HG03159 (cell line): ENCODE measurements around the gene LCE6A.

Source experiments
- ATAC-seq: cut with Tn5 transposase; IDR thresholded peaks from one replicate; pipeline ENCODE4 v1.9.1; 2021; ENCODE audit warnings: mild to moderate bottlenecking, moderate library complexity; ENCODE audit not compliant: unreplicated experiment

Gene LCE6A, protein sequence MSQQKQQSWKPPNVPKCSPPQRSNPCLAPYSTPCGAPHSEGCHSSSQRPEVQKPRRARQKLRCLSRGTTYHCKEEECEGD

GRCh38 chr1:152842556-152842955 lies at the start of gene LCE6A:
Gene LCE6A (plus strand): TSS chr1:152842856. CDS start chr1:152843521, 665 bp downstream.
- no peak for ATAC-seq

DNA sequence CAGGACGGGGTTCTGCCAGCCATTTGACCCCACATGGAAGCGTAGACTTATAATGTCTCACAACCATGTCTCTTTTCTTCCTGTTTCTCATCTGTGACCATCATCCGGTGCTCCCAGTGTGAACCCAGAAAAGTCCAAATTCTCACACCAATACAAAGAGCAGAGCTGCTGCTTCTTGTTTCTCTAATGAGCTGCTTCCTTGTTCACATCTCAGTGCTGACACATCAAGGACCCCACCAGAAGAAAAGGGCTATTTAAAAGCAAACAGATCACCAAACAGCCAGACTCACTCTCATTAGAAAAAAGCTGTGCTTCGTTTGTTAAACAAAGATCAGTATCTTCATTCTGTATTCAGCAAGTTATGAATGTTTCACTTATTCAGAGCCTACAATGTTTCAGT lies 47.0 kb upstream of the LCE6A start:
- no peak for ATAC-seq

GRCh38 chr1:152796421-152796820 lies 46.2 kb upstream of the LCE6A start, which contains the start of gene LCE1D:
Gene LCE1D (plus strand): TSS chr1:152796721. CDS start chr1:152797795, 1,074 bp downstream.
- no peak for ATAC-seq

- no peak for ATAC-seq
Measured at GRCh38 chr1:152801333-152801732, 41.3 kb upstream of the LCE6A start.

GRCh38 chr1:152806576-152806975 lies 36.1 kb upstream of the LCE6A start, which contains the start of gene LCE1C:
Gene LCE1C (minus strand): TSS chr1:152806651. CDS start chr1:152805478, 1,173 bp downstream.
- ATAC-seq, result no peak

DNA sequence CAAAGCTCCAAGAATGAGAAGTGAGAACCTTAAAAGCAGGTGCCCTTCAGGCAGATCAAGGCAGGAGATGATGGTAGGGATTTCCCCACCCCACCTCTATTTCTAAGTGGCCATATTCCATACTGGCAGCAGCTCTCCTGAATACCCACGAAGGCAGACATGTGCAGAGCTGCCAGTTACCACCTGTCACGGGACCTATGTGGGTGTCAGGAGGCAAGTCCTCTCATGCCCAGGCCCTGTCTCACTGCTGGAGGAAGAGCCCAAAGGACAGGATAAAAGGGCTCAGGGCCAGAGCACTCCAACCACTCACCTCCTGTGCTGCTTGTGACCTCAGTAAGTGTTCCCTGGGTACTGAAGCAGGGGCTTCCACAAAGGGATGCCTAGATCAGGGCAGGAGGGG lies 31.6 kb upstream of the LCE6A start:
- no peak for ATAC-seq

DNA sequence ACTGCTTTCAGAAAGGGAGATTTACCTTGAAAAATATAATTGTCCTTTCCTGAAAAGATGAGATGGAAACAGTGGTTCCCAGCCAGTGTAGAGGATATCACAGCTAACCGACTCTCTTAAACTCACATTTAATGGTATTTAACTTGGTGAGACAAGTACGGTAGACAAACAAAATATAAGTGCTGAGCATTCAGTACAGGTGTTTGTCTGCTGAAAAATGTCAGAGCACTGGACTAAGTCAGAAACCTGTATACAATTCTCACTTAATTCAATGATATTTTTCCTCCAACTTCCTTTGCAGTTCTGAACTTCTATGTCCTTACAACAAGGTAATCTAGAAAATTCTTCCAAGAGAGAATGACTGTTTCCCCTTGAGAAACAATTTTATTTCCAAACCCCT lies 31.0 kb upstream of the LCE6A start, which contains the start of gene LCE1B:
Gene LCE1B (plus strand): TSS at position 301 of the 400 bp plus-strand sequence. CDS start 476 bp downstream, outside the sequence.
- no peak for ATAC-seq

DNA sequence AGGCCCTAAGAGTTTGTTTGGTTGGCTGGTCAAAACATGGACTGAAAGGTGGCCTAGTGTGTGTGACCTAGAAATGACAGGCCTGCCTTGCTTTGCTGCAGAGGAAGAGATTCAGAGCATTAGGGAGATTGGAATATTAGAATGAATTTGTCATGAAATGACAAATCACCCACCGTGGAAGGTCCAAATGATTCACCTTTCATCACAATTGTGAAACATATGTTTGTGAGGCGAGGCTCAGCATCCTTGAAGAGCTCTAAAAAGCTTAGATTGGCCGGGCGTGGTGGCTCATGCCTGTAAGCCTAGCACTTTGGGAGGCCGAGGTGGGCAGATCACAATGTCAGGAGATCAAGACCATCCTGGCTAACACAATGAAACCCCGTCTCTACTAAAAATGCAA lies 25.3 kb upstream of the LCE6A start:
- ATAC-seq, result no peak

DNA sequence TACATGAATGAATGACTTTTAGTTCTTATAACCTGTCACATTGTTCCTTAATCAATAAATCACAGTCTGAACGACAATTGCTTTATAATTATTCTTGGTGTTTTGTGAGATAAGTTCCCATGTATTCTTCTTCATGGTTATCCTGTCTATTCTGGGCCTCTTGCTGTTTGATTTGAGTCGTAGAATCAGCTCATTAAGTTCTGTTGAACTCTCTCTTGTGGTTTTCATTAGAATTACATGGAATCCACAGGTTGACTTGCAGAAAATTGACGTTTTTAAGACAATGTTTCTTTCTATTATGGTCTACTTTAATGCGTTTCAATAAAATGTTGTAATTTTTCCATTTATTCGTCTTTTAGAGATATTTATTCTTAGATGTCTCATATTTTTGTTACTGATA lies 19.4 kb upstream of the LCE6A start:
- ATAC-seq, result no peak

DNA sequence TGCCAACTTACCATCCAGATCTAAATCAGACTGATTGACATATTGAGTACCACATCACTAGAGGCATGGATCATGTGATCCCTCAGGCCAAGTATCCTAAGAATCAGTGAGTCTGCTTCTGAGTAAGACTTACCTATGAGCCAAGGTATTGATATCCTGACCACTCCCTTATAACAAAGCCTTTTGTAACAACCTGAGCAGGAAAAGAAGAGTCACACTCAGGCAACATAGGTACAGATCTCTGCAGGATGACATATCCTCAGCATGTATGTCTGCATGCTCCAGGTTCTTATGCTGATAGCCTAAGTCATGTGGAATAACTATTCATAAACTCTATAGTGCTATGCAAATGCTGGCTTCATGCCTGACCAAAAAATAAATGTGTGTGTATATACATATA lies 17.7 kb upstream of the LCE6A start:
- ATAC-seq, result no peak

DNA sequence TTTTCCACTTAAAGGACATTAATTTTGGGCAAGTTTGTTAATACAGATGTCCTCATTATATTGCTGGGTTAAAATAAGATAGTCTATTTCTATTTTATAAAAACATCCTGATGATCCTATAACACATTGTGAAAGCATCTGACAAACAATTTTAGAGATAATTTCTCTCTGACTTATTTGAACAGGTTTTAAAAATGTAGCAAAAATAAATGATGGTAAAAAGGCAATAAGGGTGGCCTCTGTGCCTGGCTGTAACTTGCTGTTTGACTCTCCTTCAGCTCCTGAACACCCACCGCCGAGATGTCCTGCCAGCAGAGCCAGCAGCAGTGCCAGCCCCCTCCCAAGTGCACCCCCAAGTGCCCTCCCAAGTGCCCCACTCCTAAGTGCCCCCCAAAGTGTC lies 15.5 kb upstream of the LCE6A start, which contains the start of gene LCE1A:
Gene LCE1A (plus strand): TSS at position 301 of the 400 bp plus-strand sequence. CDS start 0 bp downstream, at position 301.
- ATAC-seq, result no peak

GRCh38 chr1:152836870-152837269 lies 5.8 kb upstream of the LCE6A start:
- ATAC-seq, result no peak

GRCh38 chr1:152855661-152856060 lies 13.0 kb downstream of the LCE6A start:
- no peak for ATAC-seq

GRCh38 chr1:152858062-152858461 lies 15.4 kb downstream of the LCE6A start:
- no peak for ATAC-seq

DNA sequence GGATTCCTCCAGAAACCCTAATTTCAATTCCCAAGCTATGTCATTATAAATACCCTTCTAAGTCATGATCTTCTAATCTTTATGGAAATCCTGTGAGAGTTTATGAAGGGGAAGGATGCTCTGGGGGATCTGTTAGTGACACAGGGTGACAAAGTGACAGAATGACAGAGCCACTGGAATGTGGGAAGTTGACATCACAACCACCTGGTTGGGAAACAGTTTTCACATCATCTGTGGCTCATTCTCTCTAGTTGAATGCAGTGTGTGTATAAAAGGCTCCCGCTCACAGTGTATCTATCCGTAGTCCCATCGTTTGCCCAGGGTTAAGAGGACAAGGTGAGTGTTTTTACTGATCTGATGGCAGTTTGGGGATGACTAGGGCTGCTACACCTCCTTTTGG lies 17.0 kb downstream of the LCE6A start, which contains the start of gene LCE7A:
Gene LCE7A (plus strand): TSS at position 301 of the 400 bp plus-strand sequence. CDS start 702 bp downstream, outside the sequence.
- ATAC-seq, result no peak

- no peak for ATAC-seq
Measured at GRCh38 chr1:152860129-152860528, 17.5 kb downstream of the LCE6A start.

- no peak for ATAC-seq
Measured at GRCh38 chr1:152861374-152861773, 18.7 kb downstream of the LCE6A start.

GRCh38 chr1:152864443-152864842 lies 21.8 kb downstream of the LCE6A start:
- no peak for ATAC-seq

- ATAC-seq, result no peak
Measured at GRCh38 chr1:152866321-152866720, 23.7 kb downstream of the LCE6A start.

DNA sequence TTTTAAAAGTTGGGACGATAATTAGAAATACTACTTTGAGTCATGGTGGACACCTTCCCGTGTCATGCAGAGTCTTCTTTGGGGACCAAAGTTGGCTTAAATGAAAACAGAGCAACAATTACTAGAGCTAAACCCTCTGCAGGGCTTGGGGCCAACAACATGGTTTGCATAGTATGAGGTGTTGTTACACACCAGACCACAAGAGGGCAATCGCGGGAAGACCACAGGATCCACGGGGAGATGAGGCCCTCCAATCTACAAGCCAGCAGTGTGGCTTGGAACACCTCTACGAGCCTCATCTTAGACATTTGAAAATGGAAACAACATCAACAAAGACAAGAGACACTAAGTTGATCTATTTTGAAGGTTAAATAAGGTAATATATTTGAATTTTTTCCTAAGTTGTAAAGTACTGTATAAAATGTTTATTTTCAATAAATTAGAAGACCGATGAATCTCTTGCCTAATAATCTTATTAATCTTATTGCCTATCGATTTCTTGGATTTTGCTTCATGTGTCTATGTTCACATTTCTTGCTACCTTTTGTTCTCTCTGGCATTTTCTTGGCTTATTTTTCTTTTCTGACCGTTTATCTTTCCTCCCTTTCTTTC lies 27.3 kb downstream of the LCE6A start:
- ATAC-seq, result no peak

DNA sequence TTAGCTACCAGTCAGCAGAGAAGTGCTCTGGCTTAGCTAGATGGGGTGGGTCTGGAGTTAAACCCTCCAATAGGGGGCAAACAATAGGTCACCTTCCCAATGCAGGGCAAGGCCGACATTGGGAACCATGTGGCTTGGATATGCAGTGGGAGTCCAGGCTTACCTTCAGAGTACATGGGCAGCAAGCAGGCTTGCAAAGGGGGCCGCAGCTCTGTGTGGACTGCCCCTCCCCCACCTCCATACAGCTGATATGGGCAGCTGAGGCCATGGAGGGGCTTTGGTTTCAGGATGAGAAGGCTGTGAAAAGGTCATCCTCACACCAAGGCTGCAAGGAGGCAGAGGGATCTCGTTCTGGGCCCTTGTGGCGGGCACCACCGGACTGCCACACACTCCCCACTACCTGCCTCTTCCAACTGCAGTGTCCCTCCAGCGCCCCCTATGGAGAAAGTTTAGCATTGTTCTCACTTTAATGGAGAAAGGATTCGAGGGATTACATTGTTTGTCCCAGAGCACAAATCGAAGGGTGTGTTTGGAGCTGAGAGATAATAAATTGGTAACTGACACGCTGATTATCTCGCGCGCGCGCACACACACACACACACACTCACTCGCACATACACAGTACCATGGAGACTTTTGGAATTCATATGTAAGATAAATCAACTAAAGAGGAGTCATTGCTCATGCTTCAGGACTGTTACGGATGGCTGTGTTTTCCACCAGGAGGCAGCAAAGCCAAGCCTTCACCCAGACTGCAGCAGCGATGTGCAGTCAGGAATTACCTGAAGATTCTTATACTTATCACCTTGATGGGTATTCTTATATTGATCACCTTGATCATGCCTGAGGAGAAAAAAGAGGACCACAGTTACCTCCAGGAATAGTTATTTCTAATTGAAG lies 28.4 kb downstream of the LCE6A start:
- no peak for ATAC-seq
